HEK293 (cell line): ENCODE results near the gene TUBG2.

Experiments
- GLI2 ChIP-seq: fragments of 450-650 bp; formaldehyde crosslinking; IDR thresholded peaks from 2 replicates; pipeline ENCODE4; 2017; ENCODE audit warnings: missing biosample characterization, missing genetic modification characterization, low read depth, borderline replicate concordance
- KLF16 ChIP-seq: fragments of 450-650 bp; formaldehyde crosslinking; IDR thresholded peaks from 2 replicates; pipeline ENCODE4 v1.5.1; 2017; ENCODE audit warnings: missing biosample characterization, missing genetic modification characterization
- KLF9 ChIP-seq: fragments of 450-650 bp; formaldehyde crosslinking; IDR thresholded peaks from 2 replicates; pipeline ENCODE4 v1.5.1; 2016; ENCODE audit warnings: missing biosample characterization, missing genetic modification characterization, low read depth
- MZF1 ChIP-seq: fragments of 450-650 bp; formaldehyde crosslinking; IDR thresholded peaks from 2 replicates; pipeline ENCODE4 v1.5.1; 2017; ENCODE audit warnings: missing biosample characterization, missing genetic modification characterization, borderline replicate concordance
- SALL2 ChIP-seq: fragments of 450-650 bp; formaldehyde crosslinking; IDR thresholded peaks from 2 replicates; pipeline ENCODE4 v1.5.0; 2017; ENCODE audit warnings: missing biosample characterization, mild to moderate bottlenecking, missing genetic modification characterization, borderline replicate concordance
- SETDB1 ChIP-seq: IDR thresholded peaks from one replicate; pipeline ENCODE4 v1.6.1; 2017; ENCODE audit warnings: mild to moderate bottlenecking, low read length, moderate library complexity, mixed read lengths; ENCODE audit not compliant: insufficient read length
- ZBTB1 ChIP-seq: fragments of 450-650 bp; formaldehyde crosslinking; IDR thresholded peaks from 2 replicates; pipeline ENCODE4 v1.5.1; 2016; ENCODE audit warnings: missing biosample characterization, missing genetic modification characterization
- ZNF157 ChIP-seq: fragments of 450-650 bp; formaldehyde crosslinking; IDR thresholded peaks from 2 replicates; pipeline ENCODE4 v1.5.1; 2016; ENCODE audit warnings: missing biosample characterization, missing genetic modification characterization
- ZNF175 ChIP-seq: fragments of 450-650 bp; formaldehyde crosslinking; IDR thresholded peaks from 2 replicates; pipeline ENCODE4 v1.5.1; 2016; ENCODE audit warnings: missing biosample characterization, missing genetic modification characterization
- ZNF311 ChIP-seq: fragments of 450-650 bp; formaldehyde crosslinking; IDR thresholded peaks from 2 replicates; pipeline ENCODE4 v1.5.1; 2017; ENCODE audit warnings: missing biosample characterization, missing genetic modification characterization, borderline replicate concordance
- ZNF335 ChIP-seq: fragments of 450-650 bp; formaldehyde crosslinking; conservative IDR thresholded peaks from 2 replicates; pipeline ENCODE4 v1.5.1; 2016; ENCODE audit warnings: missing biosample characterization, missing genetic modification characterization
- ZNF341 ChIP-seq: fragments of 450-650 bp; formaldehyde crosslinking; IDR thresholded peaks from 2 replicates; pipeline ENCODE4; 2016; ENCODE audit warnings: low read depth, missing biosample characterization, missing genetic modification characterization
- ZNF433 ChIP-seq: fragments of 450-650 bp; formaldehyde crosslinking; IDR thresholded peaks from 2 replicates; pipeline ENCODE4 v1.5.1; 2016; ENCODE audit warnings: missing biosample characterization, missing genetic modification characterization, low read depth
- ZNF48 ChIP-seq: fragments of 450-650 bp; formaldehyde crosslinking; IDR thresholded peaks from 2 replicates; pipeline ENCODE4 v1.5.1; 2016; ENCODE audit warnings: missing biosample characterization, missing genetic modification characterization
- ZNF514 ChIP-seq: fragments of 450-650 bp; formaldehyde crosslinking; IDR thresholded peaks from 2 replicates; pipeline ENCODE4 v1.5.1; 2016; ENCODE audit warnings: missing biosample characterization, missing genetic modification characterization
- ZNF530 ChIP-seq: fragments of 450-650 bp; formaldehyde crosslinking; IDR thresholded peaks from 2 replicates; pipeline ENCODE4 v1.5.1; 2016; ENCODE audit warnings: low read depth, missing biosample characterization, missing genetic modification characterization
- ZNF549 ChIP-seq: fragments of 450-650 bp; IDR thresholded peaks from 2 replicates; pipeline ENCODE4 v1.5.1; 2018; ENCODE audit warnings: missing biosample characterization, missing genetic modification characterization, mild to moderate bottlenecking, inconsistent platforms, moderate library complexity
- ZNF654 ChIP-seq: fragments of 450-650 bp; formaldehyde crosslinking; IDR thresholded peaks from 2 replicates; pipeline ENCODE4 v1.5.1; 2016; ENCODE audit warnings: low read depth, missing biosample characterization, missing genetic modification characterization
- ZNF670 ChIP-seq: fragments of 450-650 bp; formaldehyde crosslinking; IDR thresholded peaks from 2 replicates; pipeline ENCODE4 v1.5.1; 2016; ENCODE audit warnings: missing biosample characterization, missing genetic modification characterization, low read depth
- ZNF792 ChIP-seq: fragments of 450-650 bp; formaldehyde crosslinking; IDR thresholded peaks from 2 replicates; pipeline ENCODE4 v1.5.1; 2016; ENCODE audit warnings: missing biosample characterization, missing genetic modification characterization
- ZNF830 ChIP-seq: fragments of 450-650 bp; IDR thresholded peaks from 2 replicates; pipeline ENCODE4 v1.5.0; 2018; ENCODE audit warnings: missing biosample characterization, missing genetic modification characterization, low read depth, mild to moderate bottlenecking, moderate library complexity
- TF ChIP-seq, protein P1 (sequence below): fragments of 450-650 bp; formaldehyde crosslinking; IDR thresholded peaks from 2 replicates; pipeline ENCODE4 v1.5.1; 2016; ENCODE audit warnings: missing biosample characterization, missing genetic modification characterization
- TF ChIP-seq, protein P2 (sequence below): fragments of 450-650 bp; formaldehyde crosslinking; IDR thresholded peaks from 2 replicates; pipeline ENCODE4 v1.5.1; 2016; ENCODE audit warnings: missing biosample characterization, missing genetic modification characterization
- TF ChIP-seq, protein P3 (sequence below): fragments of 450-650 bp; formaldehyde crosslinking; IDR thresholded peaks from 2 replicates; pipeline ENCODE4 v1.5.1; 2016; ENCODE audit warnings: missing biosample characterization, missing genetic modification characterization
- TF ChIP-seq, protein P4 (sequence below): fragments of 450-650 bp; formaldehyde crosslinking; IDR thresholded peaks from 2 replicates; pipeline ENCODE4 v1.5.1; 2016; ENCODE audit warnings: missing biosample characterization, missing genetic modification characterization, low read depth

Gene TUBG2

DNA sequence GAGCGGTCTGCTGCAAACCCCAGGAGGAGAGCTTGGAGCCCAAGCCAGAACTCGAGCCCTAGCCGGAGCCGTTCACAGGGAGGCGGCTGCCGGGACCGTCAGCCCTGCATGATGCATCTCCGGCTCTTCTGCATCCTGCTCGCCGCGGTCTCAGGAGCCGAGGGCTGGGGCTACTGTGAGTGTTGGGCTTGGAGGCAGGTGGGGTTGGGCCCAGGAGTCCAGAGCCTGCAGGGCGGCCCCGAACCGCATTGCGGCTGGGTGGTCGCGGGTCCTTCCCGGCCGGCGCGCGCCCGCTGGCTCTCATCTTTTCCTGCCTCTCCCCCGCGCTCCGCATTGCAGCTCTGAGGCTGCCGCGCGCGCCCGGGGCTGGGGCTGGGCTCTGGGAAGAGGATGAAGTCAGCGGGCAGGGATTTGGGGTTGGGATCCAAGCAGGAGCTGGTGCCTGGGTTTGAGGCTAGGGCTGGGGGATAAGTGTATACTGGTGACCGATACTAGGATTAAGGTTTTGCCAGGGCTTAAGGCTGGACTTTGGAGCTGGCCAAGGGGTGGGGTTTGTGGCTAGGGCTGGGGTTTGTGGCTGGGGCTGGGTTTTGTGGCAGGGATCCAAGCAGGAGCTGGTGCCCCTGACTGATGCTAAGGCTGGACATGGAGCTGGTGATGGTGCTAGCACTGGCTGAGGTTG is 23.8 kb downstream of the TUBG2 start (continued):
- TF ChIP-seq, protein P1, sequence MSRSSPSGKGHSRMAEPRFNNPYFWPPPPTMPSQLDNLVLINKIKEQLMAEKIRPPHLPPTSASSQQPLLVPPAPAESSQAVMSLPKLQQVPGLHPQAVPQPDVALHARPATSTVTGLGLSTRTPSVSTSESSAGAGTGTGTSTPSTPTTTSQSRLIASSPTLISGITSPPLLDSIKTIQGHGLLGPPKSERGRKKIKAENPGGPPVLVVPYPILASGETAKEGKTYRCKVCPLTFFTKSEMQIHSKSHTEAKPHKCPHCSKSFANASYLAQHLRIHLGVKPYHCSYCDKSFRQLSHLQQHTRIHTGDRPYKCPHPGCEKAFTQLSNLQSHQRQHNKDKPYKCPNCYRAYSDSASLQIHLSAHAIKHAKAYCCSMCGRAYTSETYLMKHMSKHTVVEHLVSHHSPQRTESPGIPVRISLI (tag by site-specific recombination) = no peak
- no peak for TF ChIP-seq ZNF514 (tag by site-specific recombination)
- no peak for TF ChIP-seq SALL2 (tag by site-specific recombination)
- 0 out of 2 replicates have a peak, but pooled peaks have one; percentile 66 for TF ChIP-seq ZNF792
- no peak for TF ChIP-seq KLF9 (tag by site-specific recombination)
- no peak for TF ChIP-seq ZNF670
- no peak for TF ChIP-seq ZNF175 (tag by site-specific recombination)
- TF ChIP-seq ZNF311 (tag by site-specific recombination) = no peak
- TF ChIP-seq, protein P2, sequence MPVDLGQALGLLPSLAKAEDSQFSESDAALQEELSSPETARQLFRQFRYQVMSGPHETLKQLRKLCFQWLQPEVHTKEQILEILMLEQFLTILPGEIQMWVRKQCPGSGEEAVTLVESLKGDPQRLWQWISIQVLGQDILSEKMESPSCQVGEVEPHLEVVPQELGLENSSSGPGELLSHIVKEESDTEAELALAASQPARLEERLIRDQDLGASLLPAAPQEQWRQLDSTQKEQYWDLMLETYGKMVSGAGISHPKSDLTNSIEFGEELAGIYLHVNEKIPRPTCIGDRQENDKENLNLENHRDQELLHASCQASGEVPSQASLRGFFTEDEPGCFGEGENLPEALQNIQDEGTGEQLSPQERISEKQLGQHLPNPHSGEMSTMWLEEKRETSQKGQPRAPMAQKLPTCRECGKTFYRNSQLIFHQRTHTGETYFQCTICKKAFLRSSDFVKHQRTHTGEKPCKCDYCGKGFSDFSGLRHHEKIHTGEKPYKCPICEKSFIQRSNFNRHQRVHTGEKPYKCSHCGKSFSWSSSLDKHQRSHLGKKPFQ (tag by site-specific recombination) = no peak
- no peak for TF ChIP-seq ZNF48 (tag by site-specific recombination)
- TF ChIP-seq KLF16 (tag by site-specific recombination) = peak; percentile 65; the same call in 1 of the 2 replicates
- no peak for TF ChIP-seq ZNF157 (tag by site-specific recombination)
- TF ChIP-seq ZNF530 (tag by site-specific recombination) = no peak
- TF ChIP-seq ZNF341 = peak; percentile 85
- TF ChIP-seq, protein P3, sequence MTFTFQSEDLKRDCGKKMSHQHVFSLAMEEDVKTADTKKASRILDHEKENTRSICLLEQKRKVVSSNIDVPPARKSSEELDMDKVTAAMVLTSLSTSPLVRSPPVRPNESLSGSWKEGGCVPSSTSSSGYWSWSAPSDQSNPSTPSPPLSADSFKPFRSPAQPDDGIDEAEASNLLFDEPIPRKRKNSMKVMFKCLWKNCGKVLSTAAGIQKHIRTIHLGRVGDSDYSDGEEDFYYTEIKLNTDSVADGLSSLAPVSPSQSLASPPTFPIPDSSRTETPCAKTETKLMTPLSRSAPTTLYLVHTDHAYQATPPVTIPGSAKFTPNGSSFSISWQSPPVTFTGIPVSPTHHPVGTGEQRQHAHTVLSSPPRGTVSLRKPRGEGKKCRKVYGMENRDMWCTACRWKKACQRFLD (tag by site-specific recombination) = no peak
- TF ChIP-seq, protein P4, sequence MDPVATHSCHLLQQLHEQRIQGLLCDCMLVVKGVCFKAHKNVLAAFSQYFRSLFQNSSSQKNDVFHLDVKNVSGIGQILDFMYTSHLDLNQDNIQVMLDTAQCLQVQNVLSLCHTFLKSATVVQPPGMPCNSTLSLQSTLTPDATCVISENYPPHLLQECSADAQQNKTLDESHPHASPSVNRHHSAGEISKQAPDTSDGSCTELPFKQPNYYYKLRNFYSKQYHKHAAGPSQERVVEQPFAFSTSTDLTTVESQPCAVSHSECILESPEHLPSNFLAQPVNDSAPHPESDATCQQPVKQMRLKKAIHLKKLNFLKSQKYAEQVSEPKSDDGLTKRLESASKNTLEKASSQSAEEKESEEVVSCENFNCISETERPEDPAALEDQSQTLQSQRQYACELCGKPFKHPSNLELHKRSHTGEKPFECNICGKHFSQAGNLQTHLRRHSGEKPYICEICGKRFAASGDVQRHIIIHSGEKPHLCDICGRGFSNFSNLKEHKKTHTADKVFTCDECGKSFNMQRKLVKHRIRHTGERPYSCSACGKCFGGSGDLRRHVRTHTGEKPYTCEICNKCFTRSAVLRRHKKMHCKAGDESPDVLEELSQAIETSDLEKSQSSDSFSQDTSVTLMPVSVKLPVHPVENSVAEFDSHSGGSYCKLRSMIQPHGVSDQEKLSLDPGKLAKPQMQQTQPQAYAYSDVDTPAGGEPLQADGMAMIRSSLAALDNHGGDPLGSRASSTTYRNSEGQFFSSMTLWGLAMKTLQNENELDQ = no peak
- no peak for TF ChIP-seq ZNF830
- no peak for TF ChIP-seq MZF1
- no peak for TF ChIP-seq ZBTB1 (tag by site-specific recombination)
- TF ChIP-seq ZNF549 = no peak
- TF ChIP-seq ZNF654 (tag by site-specific recombination) = no peak
- no peak for TF ChIP-seq SETDB1
- TF ChIP-seq ZNF433 (tag by site-specific recombination) = no peak
- TF ChIP-seq GLI2 (tag by site-specific recombination) = no peak
- TF ChIP-seq ZNF335 (tag by site-specific recombination) = peak; percentile 68; the same call in 1 of the 2 replicates
